Right atrium auricular region (tissue), 2 donors: Measurements from ENCODE around the gene PSMC1. TPM values are rescaled to one million over a fixed set of nuclear protein-coding genes. Genes with fewer than 3 reads are reported as not detected.

Experiments
- DNase-seq: peaks from one replicate; pipeline ENCODE4 v3.0.0-alpha.2; 2019; ENCODE audit warnings: low spot score
- H3K27ac ChIP-seq, 2 donors: fragments of 200-600 bp; sonication (generic); 1 replicate in 1 of 2; 2 replicates in 1 of 2; pipeline ENCODE4 v1.5.1; 2016 to 2019
- H3K27me3 ChIP-seq, 2 donors: fragments of 200-600 bp; sonication (generic); one replicate each; pipeline versions ENCODE4 v1.5.1 to v1.6.0; 2017 to 2019
- H3K36me3 ChIP-seq: fragments of 200-600 bp; sonication (generic); one replicate; pipeline ENCODE4 v1.5.1; 2016
- H3K4me1 ChIP-seq, 2 donors: fragments of 200-600 bp; sonication (generic); one replicate each; pipeline versions ENCODE4 v1.5.1 to v1.6.0; 2017 to 2019
- H3K4me3 ChIP-seq, 2 donors: fragments of 200-600 bp; sonication (generic); 1 replicate in 1 of 2; 2 replicates in 1 of 2; pipeline ENCODE4 v1.5.1; 2017 to 2019; ENCODE audit warnings: mild to moderate bottlenecking in 1 of 2, moderate library complexity in 1 of 2
- H3K9me3 ChIP-seq, 2 donors: fragments of 200-600 bp; sonication (generic); one replicate each; pipeline ENCODE4 v1.5.1; 2019
- CTCF ChIP-seq, 2 donors: fragments of 200-600 bp; sonication (generic); IDR thresholded peaks; one replicate each; pipeline ENCODE4 v1.5.1; 2019; ENCODE audit warnings: antibody characterized with exemption in 2 of 2
- total RNA-seq, 2 donors: library from RNA; depleted of rRNA; stranded (reverse); fragments of >200 nt; gene quantifications; one replicate each; pipeline ENCODE4 v1.1.0, GENCODE V29; 2016

The PSMC1 gene
- total RNA-seq, 2 donors from 2014 or later = 142 to 159 TPM

- TF ChIP-seq CTCF (IDR thresholded peaks at IDR 0.05) = no peak
- peaks cover 62% of the 10 kb centered on the region for H3K36me3 ChIP-seq
- H3K9me3 ChIP-seq = no peaks in the 10 kb centered on the region
- no peak overlapping the region for H3K27ac ChIP-seq
- no peaks in the 10 kb centered on the region for H3K27me3 ChIP-seq
- peak; percentile 51 for DNase-seq
- peaks cover 0 to 11% of the 10 kb centered on the region in 2 donors for H3K4me1 ChIP-seq
- no peak overlapping the region for H3K4me3 ChIP-seq
Measured at GRCh38 chr14:90274019-90274418, 17.7 kb downstream of the PSMC1 start.

- H3K4me3 ChIP-seq = no peak overlapping the region
- peak overlapping the region; percentile 35 to 56 for H3K27ac ChIP-seq
- peaks cover 62% of the 10 kb centered on the region for H3K36me3 ChIP-seq
- peak; percentile 61 for DNase-seq
- H3K9me3 ChIP-seq = no peaks in the 10 kb centered on the region
- peaks cover 0 to 11% of the 10 kb centered on the region in 2 donors for H3K4me1 ChIP-seq
- no peak for TF ChIP-seq CTCF (IDR thresholded peaks at IDR 0.05)
- H3K27me3 ChIP-seq = no peaks in the 10 kb centered on the region
Measured at GRCh38 chr14:90274808-90275457, 18.6 kb downstream of the PSMC1 start.

GRCh38 chr14:90275458-90275814 is 19.1 kb downstream of the PSMC1 start:
- H3K27me3 ChIP-seq = no peaks in the 10 kb centered on the region
- no peak overlapping the region for H3K4me3 ChIP-seq
- DNase-seq = no peak
- H3K4me1 ChIP-seq = peaks cover 0 to 11% of the 10 kb centered on the region in 2 donors
- no peak for TF ChIP-seq CTCF (IDR thresholded peaks at IDR 0.05)
- H3K27ac ChIP-seq = peak overlapping the region; percentile 35 to 56
- no peaks in the 10 kb centered on the region for H3K9me3 ChIP-seq
- peaks cover 57% of the 10 kb centered on the region for H3K36me3 ChIP-seq

GRCh38 chr14:90275820-90276219 is 19.5 kb downstream of the PSMC1 start:
- no peaks in the 10 kb centered on the region for H3K9me3 ChIP-seq
- DNase-seq = no peak
- TF ChIP-seq CTCF (IDR thresholded peaks at IDR 0.05) = no peak
- peaks cover 0 to 11% of the 10 kb centered on the region in 2 donors for H3K4me1 ChIP-seq
- peaks cover 53% of the 10 kb centered on the region for H3K36me3 ChIP-seq
- no peaks in the 10 kb centered on the region for H3K27me3 ChIP-seq
- peak overlapping the region in 1 of 2 donors; percentile 56 for H3K27ac ChIP-seq
- H3K4me3 ChIP-seq = no peak overlapping the region

GRCh38 chr14:90276646-90277367 is 20.5 kb downstream of the PSMC1 start:
- no peak overlapping the region for H3K27ac ChIP-seq
- no peak for DNase-seq
- no peak for TF ChIP-seq CTCF (IDR thresholded peaks at IDR 0.05)
- no peaks in the 10 kb centered on the region for H3K27me3 ChIP-seq
- no peak overlapping the region for H3K4me3 ChIP-seq
- H3K36me3 ChIP-seq = peaks cover 43% of the 10 kb centered on the region
- H3K4me1 ChIP-seq = peaks cover 0 to 11% of the 10 kb centered on the region in 2 donors
- H3K9me3 ChIP-seq = no peaks in the 10 kb centered on the region
